ENCODE results near the gene NYAP2.

The NYAP2 gene

DNA sequence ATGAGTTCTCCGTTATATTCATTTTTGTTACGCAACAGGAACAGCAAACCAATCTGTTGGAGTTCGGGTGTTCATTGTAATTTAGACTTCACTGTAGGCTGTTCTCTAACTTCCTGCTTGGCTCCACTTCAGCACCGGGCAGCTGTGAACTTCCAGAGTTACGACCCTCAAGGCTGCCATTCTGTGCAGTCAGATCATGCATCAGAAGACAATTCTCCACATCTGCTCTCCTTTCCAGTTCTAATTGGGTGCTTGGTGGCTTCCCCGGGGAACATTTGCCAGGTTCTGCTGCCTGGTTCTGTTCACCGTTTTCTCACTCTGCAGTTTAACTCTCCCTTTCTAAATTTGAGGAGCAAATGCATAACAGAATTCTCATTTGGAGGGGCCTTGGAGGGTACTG, 237.7 kb downstream of the NYAP2 start:
- no peak for DNase-seq

DNA sequence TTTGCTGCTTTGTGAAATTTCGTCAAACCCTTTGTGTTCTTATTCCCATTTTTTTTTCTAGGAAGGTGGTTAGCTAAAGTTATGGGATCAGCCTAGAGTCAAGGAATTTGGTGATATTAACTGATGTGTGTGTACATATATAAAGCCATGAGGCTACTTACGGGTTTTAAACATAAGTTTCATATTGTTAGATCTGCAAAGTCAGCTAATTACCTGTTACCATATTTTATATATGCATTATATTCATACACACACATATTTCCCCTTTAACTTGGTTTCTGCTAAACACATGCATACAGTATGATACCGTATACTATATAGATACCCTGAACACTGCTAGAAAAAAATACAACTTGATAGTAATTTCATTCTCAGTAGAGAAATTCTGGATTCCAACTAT, 241.0 kb downstream of the NYAP2 start:
- DNase-seq: no peak

DNA sequence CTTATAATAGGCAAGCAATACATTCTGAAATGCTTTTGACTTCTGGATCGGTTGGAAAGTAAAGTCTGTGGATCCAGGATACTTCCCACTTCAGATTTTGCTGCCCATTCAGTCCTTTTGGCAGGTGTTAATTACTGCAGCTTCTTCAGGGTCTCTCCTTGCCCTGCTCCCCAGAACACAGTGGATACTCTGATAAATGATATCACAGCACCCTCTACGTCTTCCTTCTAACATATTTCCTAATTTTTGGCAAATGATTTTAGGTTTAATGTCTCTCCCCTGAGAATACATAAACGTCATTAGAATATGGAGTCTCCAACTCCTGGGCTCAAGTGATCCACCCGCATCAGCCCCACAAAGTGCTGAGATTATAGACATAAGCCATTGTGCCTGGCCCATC, 249.8 kb downstream of the NYAP2 start:
- DNase-seq: no peak

DNA sequence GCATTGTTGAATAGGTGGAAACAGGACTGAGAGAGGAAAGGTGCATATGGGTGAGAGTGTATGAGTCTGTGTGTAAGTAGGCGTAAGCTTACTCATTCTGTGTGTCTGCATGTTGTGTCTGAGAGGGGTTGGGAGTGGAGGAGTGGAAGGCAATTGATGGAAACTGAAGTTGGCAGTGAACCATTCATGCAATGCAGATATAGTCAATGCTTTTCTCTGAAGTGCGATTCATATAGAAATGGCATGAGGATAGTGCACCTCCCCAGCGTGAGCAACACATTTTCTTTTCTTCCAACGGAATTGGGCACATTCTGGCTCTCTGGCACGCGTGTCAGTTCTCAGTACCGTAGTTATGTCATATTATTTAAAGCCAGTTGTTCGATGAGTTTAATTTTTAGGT, 250.5 kb downstream of the NYAP2 start:
- peak; percentile 80 for DNase-seq

DNA sequence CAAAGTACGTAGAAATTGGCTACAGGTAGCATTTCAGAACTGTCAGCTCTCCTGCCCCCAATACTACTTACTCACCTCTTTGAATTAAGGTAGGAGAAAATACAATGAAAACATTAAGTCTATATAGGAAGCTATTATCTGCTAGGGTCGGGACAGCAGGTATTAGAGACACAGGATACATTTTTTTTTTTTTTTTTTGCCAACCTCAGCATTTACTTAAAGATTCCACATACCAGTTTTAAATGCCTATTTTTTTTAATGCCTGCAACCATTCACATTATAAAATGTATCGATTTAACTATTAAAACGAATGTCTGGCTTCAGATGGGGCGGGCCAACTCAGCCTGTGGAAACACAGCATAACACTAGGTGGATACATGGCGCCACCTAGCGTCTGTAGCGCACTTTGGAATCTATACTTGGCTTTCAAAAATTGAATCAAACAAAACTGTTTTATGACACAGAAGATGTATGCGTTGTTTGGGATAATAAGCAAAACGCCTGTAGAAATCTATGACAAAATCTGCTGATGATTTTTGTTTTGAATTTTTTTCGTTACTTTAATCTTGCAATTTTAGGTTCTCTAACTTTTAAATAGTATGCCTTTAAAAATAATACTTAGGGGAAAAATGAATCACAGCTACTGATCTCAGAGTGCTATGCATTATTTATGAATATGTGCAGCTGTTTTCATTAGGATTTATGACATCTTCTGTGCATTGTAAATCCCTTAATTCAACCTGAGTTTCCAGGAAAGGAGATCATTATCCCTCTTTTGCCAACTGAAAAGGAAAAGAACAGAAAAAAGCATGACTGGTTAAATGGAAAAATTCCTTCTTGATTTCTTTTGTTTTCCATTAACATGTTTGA, 261.0 kb downstream of the NYAP2 start:
- DNase-seq: peak; percentile 82

DNA sequence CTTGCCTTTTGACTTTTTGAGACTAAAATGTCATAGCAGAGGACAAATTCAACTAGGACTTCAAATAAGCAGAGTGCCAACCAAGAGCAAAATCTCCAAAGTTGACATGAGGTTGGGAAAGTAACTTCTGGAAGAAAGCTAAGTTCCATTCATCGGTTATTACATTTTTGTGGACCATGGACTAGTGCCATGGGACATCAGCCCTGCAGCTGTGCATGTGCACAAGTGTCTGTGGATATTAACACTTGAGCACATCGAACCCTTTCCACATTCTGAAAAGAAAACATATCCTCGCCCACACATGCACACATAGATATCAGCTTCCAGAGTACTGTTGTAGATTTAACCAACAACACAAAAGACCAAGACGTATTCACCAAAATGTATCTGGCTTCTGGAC, 262.6 kb downstream of the NYAP2 start:
- no peak for DNase-seq

DNA sequence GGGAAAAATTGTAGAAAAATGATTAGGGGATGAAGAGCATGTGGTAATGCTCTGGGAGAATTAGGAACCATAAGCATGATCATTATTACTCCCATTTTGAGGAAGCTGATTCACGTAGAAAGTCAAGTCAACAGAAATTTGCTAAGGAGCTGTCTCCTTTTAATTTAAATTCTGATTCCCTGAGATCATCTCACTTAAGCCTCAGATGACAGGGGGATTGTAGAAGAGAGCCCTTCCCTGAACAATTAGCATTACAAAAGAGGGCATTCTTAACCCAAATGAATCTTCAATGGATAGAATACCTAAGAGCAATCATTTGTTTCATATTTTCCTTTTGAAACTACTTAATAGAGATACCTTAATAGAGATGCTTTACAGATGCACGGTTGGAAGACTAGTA, 267.9 kb downstream of the NYAP2 start:
- no peak for DNase-seq

GRCh38 chr2:225668606-225669266, 269.2 kb downstream of the NYAP2 start:
- DNase-seq: peak; percentile 57

GRCh38 chr2:225670111-225670974, 270.8 kb downstream of the NYAP2 start:
- peak; percentile 59 for DNase-seq

DNA sequence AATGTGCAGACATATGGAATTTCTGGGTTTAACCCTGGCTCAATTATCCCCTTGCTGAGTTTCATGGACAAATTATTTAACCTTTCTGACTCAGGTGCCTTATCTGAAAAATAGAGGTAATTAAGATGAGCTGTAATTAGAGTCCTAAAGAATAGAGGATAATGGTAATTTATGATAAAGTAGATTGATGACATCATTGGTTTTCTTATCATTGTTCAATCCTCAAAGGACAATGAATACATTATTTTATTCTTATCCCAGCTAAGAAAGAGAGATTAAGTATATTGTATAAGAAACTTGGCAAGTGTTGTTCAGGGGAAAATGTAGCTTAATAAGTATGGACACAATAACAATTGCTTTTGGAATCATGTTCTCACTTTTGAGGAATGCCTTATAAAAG, 279.3 kb downstream of the NYAP2 start:
- no peak for DNase-seq

DNA sequence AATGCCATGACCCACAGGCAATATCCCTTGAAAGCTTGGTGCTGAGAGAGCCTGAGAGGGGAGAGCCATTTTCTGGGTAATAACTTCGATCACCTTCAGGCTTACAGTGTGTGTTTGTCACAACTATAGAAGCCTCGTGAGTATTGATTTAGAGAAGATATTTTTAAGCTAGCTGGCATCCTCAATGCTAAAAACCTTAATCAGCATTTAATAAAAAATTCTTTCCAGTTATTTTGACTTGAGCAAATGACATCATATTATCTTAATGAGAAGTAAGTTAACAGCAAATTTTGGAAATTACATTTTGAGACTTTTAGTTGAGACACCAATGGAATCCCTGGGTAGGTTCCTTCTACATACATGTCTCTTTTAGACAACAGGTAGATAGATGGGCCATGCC, 283.7 kb downstream of the NYAP2 start:
- no peak for DNase-seq

- no peak for DNase-seq
These were observed 290.6 kb downstream of the NYAP2 start for GRCh38 chr2:225690153-225690552.

DNA sequence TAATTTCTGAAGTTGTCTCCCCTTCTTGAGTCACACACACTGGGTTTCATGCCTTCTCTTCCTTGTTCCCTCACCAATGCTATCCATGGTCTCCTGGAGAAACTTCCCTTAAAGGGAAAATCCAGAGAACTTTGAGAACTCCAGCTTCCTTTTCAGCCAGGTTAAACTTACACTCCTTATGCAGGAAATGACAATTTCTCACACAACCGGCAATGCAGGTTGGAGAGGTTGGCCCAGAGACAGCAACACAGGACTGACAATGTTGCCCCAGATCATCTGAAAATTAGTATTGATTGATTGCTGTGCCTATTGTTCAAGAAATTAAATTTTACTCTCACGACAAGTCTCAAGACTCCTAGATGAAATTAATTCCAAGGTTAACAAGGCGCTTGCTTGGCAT, 292.2 kb downstream of the NYAP2 start:
- DNase-seq: no peak

DNA sequence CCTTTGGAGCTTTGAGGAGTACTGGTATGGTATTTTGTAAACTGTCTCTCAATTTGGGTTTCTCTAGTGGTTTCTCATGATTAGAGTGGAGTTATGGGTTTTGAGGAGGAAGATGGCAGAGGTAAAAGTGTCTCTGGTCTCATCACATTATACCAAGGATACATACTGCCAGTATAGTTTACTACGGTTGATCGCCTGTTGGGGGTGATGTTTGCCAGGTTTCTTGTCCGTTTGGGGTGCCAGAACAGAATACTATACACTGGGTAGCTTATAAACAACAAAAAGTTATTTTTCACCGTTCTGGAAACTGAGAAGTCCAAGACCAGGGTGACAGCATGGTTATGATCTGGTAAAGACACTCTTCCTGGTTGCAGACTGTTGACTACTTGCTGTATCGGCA, 293.7 kb downstream of the NYAP2 start:
- no peak for DNase-seq

- DNase-seq: no peak
These were observed 295.2 kb downstream of the NYAP2 start for GRCh38 chr2:225694664-225695063.

DNA sequence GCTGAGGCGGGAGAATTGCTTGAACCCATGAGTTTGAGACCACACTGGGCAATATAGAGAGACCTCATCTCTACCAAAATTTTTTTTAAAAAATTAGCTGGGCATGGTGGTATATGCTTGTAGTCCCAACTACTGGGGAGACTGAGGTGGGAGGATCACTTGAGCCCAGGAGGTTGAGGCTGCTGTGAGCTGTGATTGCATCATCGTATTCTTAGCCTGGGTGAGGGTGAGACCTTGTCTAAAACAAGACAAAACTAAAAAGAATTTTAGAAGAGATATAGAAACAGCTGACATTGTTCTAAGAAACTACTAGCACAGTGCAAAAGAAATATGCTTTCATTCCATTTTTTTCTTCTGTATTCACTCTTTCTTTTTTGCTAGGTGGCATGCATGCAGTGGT, 298.4 kb downstream of the NYAP2 start:
- DNase-seq: no peak

Measured in retina (tissue), 1 donor.